ENCODE results near the gene CSNK1D. TPM values are rescaled to one million over a fixed set of nuclear protein-coding genes. Genes with fewer than 3 reads are reported as not detected.

The CSNK1D gene
- total and polyA plus RNA-seq, 2 donors (not counting 1 experiment from before 2014, with no cell fraction given), result 196 to 241 TPM

DNA sequence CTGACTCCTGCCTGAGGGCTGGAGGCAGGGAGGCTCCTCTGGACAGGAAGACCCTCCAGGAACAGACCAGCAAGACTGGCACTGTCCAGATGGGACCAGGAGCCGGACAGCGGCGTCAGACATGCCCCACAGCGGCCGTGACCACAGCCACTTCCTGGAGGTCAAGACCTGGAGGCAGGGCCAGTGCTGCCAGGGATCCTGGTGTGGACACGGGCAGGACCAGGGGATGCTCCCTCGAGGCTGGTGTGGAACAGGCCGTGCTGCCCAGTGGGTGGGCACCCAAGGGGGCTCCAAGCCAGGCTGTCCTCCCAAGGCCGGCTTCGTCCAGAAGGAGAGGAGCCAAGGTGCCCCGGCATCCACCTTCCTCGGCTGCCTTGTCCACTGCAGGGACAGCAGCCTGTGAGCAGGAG is 56.4 kb downstream of the CSNK1D start:
- ChIA-PET CTCF (interaction anchor here (1.7 kb wide), 1 partner anchor 19 kb away, joined by 6 read pairs; no protein-coding TSS in a partner anchor), POLR2A (interaction anchor here (1.5 to 6.3 kb wide), 3 partner anchors 11 to 18 kb away, joined by 3 to 46 read pairs (median 9); partner anchors contain the start of gene SLC16A3)
- peak overlapping the region; percentile 76 for H2AFZ ChIP-seq (ENCODE audit: insufficient read depth, low read depth, low read length, poor library complexity, severe bottlenecking)
- Mint-ChIP-seq H3K9me3 (ENCODE audit: insufficient read depth) (no peaks in the 10 kb centered on the region), H3K4me1 (peaks cover 27% of the 10 kb centered on the region), H3K27ac (peak overlapping the region; percentile 95), H3K27me3 (no peaks in the 10 kb centered on the region), H3K4me3 (peak overlapping the region; percentile 72)
- ATAC-seq (ENCODE audit: low read depth) (no peak), DNase-seq (no peak)
- no peak for TF ChIP-seq EZH2 (IDR thresholded peaks at IDR 0.05; ENCODE audit: borderline replicate concordance, insufficient read depth, low read depth, low read length, poor library complexity, severe bottlenecking)
- TF ChIP-seq, protein P1, sequence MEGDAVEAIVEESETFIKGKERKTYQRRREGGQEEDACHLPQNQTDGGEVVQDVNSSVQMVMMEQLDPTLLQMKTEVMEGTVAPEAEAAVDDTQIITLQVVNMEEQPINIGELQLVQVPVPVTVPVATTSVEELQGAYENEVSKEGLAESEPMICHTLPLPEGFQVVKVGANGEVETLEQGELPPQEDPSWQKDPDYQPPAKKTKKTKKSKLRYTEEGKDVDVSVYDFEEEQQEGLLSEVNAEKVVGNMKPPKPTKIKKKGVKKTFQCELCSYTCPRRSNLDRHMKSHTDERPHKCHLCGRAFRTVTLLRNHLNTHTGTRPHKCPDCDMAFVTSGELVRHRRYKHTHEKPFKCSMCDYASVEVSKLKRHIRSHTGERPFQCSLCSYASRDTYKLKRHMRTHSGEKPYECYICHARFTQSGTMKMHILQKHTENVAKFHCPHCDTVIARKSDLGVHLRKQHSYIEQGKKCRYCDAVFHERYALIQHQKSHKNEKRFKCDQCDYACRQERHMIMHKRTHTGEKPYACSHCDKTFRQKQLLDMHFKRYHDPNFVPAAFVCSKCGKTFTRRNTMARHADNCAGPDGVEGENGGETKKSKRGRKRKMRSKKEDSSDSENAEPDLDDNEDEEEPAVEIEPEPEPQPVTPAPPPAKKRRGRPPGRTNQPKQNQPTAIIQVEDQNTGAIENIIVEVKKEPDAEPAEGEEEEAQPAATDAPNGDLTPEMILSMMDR (IDR thresholded peaks at IDR 0.05), result no peak
- intact Hi-C loops (cut with micrococcal nuclease), result loop anchor here (2.0 to 10.0 kb wide), 2 partner anchors 80 to 122 kb away; partner anchors contain the start of gene FASN
- no peaks in the 10 kb centered on the region for H3K36me3 ChIP-seq (replicated peaks in 1 of 2; ENCODE audit: control extremely low read depth in 1 of 2, control insufficient read depth in 1 of 2, extremely low read depth in 1 of 2, insufficient read depth in 2 of 2, low read length in 1 of 2)
- no peak overlapping the region for H3K4me3 ChIP-seq (ENCODE audit: control extremely low read depth in 1 of 5, extremely low read depth in 1 of 5, insufficient read depth in 1 of 5, low read depth in 2 of 5, low read length in 4 of 5)
- H3K27me3 ChIP-seq (replicated peaks in 1 of 4; ENCODE audit: control extremely low read depth in 1 of 4, control insufficient read depth in 3 of 4, insufficient read depth in 4 of 4, low read length in 3 of 4), result no peaks in the 10 kb centered on the region
- WGBS (ENCODE audit: insufficient coverage), result 77% methylated on average over 12 of the region's 12 CpGs
- peak overlapping the region; percentile 81 to 86 for H3K27ac ChIP-seq (ENCODE audit: low read length in 2 of 2)
- H3K4me1 ChIP-seq (ENCODE audit: control insufficient read depth in 2 of 2, insufficient read depth in 2 of 2, low read length in 2 of 2), result peaks cover 24 to 33% of the 10 kb centered on the region in 2 donors
- H3K79me2 ChIP-seq (ENCODE audit: control insufficient read depth, insufficient read depth, low read length), result peaks cover 2% of the 10 kb centered on the region
- no peaks in the 10 kb centered on the region for H3K9me3 ChIP-seq (ENCODE audit: control extremely low read depth in 1 of 3, control insufficient read depth in 2 of 3, insufficient read depth in 1 of 3, low read length in 2 of 3)
- no peaks in the 10 kb centered on the region for H4K20me1 ChIP-seq (ENCODE audit: control insufficient read depth, insufficient read depth, low read length, poor library complexity, severe bottlenecking)
- H3K4me2 ChIP-seq (replicated peaks; ENCODE audit: low read depth, low read length, poor library complexity, severe bottlenecking), result peak overlapping the region; percentile 77
- H3K9ac ChIP-seq (ENCODE audit: low read length), result peak overlapping the region; percentile 11

Measured in B cell (primary cell).